CD4-positive, alpha-beta T cell treated with Interleukin-15 for 4 hours (primary cell): ENCODE results near the gene AGMO.

ENCODE experiments used
- DNase-seq: peaks from one replicate; pipeline ENCODE4 v3.0.0-alpha.2; 2020; ENCODE audit warnings: low spot score

Gene AGMO

DNA sequence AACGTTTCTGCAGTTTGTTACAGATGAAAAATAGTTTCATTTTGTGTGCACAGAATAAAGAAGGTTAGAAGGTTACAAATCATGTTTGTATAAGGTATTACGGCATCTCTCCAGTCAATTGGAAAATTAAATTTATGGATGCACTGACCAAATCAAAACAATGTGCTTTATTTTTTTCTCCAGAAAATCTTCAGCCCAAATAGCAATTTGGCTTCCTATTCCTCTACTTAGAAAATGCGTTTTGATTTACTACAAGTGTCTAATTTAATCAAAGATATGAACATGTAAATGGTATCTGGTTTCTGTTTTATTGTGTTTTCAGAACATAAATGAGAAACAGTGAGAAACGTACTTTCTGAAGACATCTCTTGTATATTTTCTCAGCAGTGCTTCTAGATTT is 63.4 kb downstream of the AGMO start:
- no peak for DNase-seq

GRCh38 chr7:15495170-15495569 is 66.6 kb downstream of the AGMO start:
- DNase-seq: no peak

DNA sequence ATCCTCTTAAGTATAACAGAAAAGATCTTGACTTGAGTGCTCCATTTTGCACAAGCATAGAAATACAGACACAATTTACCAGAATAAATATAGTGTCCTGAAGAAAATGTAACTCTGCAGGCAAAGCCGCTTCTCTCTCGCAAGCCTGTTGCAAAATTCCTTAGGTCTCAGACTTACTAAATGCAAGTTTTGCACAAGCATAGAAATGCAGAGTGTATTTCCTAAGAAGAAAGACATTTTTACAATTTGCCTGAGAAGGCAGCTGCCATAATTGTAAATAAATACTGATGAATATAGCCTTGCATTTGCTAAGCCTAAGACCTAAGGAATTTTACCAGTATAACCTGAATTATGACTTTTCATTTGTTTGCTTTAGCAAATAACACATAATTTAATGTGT is 67.1 kb downstream of the AGMO start:
- DNase-seq: no peak

GRCh38 chr7:15491361-15491760 is 70.5 kb downstream of the AGMO start:
- no peak for DNase-seq

DNA sequence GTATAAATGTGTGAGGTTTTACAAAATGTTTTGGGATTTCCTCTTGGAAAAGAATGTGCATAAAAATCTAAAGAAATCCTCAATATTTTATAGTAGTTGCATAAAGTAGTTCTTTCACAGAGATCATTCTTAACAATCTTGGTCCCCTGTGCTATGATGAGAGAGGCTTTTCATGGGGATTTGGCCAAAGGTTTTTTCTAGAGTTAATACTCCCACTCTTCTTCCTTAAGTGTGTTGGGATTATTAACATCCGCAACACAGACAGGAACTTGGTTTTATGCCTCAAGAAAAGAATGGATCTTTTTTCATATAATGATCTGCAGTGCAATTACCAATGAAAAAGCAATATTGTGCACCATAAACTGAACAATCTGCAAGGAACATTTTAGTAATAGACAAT is 71.5 kb downstream of the AGMO start:
- no peak for DNase-seq

GRCh38 chr7:15489861-15490260 is 72.0 kb downstream of the AGMO start:
- no peak for DNase-seq

DNA sequence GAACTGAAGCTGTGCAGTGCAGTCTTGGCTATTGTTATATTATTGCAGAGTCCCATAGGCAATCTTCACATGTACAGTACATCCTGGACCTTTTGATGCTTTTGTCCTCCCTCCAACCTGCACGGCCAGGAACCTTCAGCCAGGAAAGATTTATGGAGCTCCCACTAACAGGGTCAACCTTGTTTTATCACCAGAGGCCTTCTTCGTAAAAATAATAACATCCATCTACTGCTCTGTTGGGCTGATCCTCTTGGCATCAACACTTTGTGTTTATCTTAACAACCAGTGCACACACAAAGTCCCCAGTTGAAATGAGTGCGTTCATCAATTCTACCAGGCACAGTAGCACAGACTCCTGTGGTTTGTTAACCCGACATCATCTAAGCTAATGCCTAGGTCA is 72.4 kb downstream of the AGMO start:
- no peak for DNase-seq

- no peak for DNase-seq
Observed at GRCh38 chr7:15488401-15488800, 73.4 kb downstream of the AGMO start.

- DNase-seq: no peak
Observed at GRCh38 chr7:15487896-15488295, 73.9 kb downstream of the AGMO start.

GRCh38 chr7:15485998-15486397 is 75.8 kb downstream of the AGMO start:
- no peak for DNase-seq

DNA sequence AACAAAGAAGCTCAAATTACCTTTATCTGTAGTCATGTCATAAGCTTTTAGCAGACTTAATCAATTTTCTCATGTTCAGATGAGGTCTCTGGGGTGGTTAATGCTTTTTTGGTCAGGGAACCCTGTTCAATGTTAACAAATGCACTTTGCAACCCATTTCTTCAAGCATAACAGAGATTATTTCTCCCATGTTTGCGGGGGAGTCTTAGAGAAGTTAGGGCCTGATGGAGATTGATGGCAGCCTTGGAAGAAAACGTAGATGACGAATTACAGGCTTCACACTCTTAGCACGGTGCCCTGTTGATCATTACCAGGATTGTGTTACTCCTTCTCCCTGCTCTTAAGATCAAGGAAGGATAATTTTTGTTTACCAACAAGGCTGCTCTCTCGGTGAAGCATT is 76.4 kb downstream of the AGMO start:
- DNase-seq: no peak

GRCh38 chr7:15481132-15481531 is 80.7 kb downstream of the AGMO start:
- no peak for DNase-seq

GRCh38 chr7:15478401-15478800 is 83.4 kb downstream of the AGMO start:
- DNase-seq: no peak

DNA sequence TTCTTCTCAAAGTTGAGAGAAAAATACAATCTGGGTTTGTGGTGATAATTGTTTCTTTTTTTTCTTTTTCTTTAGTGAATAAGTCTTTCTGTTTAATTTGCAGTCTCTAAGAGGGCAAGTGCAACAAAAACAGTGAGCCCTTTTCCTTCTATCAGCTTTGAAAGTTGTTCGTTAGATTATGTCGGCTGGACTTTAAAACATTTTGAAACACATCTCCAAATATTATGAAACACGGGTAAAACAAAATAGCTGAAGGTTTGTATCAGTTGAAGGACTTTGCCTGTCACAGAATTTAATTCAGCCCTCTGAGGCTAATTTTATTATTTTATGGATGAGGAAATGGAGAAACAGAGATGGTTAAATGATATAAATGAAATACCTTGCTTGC is 85.3 kb downstream of the AGMO start:
- no peak for DNase-seq

DNA sequence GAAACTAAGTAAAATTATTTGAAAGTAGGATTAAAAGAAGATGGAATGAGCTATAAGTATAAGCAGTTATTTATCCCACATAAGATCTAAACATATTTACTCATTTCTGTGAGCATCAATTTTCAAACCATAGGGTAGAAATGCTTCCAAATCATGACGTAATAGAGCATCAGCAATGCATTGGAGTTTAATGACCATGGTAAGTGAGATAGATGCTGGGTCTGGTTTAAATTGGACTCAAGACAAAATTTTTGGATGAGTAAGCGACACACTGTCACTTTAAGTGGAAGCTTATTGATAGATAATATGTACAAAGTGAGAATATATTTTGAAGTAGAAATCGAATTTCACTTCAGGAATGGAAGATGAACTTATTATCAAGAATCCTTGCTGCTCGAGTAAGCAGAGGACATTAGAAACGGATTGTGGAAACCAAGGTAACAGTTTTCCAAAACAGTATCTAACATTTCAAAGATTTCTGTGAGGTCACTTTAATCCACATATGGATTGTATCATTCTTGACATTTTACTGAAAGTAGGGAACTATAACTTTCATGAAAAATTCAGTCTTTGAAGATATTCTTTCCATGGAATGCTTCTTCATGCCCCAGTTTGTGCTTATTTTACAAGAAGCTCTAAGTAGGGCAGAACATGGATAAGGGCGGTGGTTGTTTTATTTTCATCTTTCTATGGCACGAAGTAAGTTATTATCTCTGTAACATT is 85.8 kb downstream of the AGMO start:
- DNase-seq: no peak

DNA sequence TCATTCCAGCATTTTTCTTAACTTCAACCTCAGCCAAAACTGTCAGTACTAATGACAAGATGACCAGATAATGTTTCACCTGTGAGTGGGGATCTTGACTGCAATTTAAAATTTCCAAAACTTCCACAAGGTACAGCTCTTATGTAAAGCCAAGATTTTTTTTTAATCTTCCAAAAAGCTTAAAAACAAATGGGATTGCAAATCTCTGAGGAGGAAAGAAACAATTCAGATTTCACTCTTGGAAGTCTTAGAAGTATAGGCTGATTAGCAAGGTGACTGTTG is 90.2 kb downstream of the AGMO start:
- DNase-seq: no peak

- no peak for DNase-seq
Observed at GRCh38 chr7:15470825-15471668, 90.8 kb downstream of the AGMO start.

DNA sequence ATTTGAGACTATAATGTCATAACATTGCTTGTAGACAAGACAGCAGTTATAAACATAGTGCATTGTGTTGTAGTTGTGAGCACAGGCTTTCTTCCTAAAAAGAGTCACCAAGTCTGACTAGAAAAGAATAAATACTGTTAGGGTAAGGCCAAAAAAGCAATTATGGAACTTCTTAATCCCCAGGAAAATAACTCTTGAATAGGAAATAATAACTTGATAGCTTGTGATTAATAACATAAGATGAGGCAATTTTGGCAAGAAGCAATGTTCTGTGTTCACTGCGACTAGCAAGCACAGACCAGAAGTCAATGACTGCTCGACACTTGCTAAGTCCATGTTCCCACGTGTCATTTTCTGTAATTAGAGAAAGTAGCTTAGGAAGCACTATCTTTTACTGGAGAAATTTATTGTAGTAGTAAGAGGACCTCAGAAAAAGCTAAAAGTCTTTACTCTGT is 97.1 kb downstream of the AGMO start:
- DNase-seq: no peak

GRCh38 chr7:15463801-15464666 is 97.8 kb downstream of the AGMO start:
- DNase-seq: no peak

DNA sequence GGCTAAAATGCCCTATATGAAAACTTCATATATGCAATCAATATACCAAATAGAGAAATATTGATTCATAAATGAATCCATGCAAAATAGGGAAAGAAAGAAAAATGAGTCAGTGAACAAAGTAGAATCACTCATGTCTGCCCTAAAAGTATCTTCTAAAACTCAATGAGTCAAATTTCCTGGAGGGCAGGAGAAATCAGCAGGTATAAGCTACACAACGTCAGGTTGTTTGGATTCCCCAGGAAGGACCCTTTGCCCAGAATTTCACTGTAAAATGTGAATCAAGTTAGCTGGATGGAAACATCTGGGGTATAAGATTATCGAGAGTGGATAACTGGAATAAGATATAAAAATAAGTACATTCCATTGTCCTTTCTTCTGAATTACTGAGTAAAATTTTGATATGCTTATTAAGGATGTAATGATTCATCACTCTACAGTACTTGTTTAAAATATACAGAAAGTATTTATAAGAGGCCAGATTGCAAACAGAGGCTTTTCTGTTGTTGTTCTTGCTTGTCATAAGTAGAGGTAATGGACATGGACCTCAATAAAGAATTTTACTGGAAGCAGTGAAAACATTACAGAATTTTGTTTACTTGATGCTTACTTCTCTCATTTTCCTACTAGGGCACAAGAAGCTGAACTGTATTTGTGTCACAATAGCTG is 99.0 kb downstream of the AGMO start:
- no peak for DNase-seq

DNA sequence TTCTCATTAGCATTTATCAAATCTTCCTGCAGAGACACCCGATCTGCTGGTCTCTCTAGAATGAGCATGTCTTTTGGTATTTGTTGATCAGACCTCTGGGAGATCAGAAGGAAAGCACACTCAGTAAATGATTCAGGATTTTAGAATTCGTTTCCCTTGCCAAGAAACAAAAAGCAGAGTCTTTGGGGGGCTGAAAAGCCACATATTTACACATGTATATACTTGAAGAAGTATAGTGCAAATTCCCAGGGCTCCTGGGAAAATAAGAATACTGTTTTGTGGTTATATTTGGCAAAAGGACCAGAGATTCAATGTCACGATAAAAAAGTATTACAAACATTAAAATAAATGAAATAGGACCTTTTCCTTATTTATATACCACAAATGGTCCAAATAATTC is 100.2 kb downstream of the AGMO start:
- DNase-seq: no peak

DNA sequence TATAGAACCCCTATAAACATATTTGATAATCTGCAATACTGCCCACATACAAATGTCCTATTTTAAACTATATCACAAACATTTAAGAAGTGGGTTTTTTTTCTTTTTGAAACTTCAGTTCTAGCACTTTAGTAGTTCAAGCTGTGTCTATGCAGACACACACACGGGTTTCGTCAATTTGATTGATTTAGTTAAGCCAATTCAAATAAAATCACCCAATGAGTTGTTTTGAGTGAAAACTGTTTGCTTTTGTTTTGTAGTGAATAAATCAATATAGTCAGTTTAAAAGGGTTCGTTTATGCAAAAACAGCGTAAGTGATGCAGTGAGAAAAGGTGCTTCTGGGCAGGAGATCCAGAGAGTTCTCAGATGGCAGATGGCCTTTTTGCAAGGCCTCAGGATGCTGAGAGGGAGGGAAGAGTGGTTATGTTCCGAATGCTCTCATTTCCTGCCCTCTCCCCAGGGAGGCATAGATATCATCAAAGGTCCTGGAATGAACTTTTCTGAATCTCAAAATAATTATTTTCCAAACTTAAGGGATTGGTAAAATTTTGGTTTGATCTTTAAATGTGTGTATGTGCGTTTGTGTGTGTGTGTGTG is 102.7 kb downstream of the AGMO start:
- DNase-seq: no peak
